ENCODE results near the gene TRIM29.

The TRIM29 gene

DNA sequence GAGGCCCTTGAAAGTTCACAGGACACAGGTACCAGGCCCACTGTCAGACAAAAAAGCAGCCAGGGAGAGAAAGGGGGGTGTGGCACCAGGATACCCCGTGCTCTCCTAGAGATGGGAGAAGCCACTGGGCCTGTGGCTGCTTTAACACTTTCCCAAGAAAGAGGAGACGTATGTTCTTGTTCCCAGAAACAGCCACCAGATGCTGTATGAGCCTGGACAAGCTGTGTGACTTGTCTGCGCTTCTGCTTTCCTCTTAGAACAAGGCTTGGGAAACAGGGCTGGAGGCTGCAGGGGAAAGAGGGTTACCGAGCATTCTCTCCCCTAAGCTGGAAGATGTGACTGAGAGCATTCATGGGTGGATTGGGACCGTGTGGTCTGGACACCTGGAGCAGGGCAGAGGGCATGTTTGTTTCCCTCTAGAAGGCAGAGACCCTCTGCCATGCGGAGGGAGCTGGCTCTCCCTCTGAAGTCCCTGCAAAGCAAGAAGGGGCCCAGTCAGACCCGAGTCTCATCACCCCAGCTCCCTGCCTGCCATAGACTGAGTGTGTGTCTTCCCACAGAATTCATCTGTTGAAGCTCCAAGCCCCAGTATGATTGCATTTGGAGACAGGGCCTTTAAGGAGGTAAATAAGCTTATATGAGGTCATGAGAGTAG is 74.1 kb downstream of the TRIM29 start:
- H3K27me3 Mint-ChIP-seq, result peaks cover 19% of the 10 kb centered on the region
- no peaks in the 10 kb centered on the region for H3K36me3 Mint-ChIP-seq (ENCODE audit: low read depth)
- ATAC-seq, result no peak
- H3K9me3 Mint-ChIP-seq, result no peaks in the 10 kb centered on the region
- H3K4me3 Mint-ChIP-seq, result no peak overlapping the region
- no peak for DNase-seq
- H3K4me1 Mint-ChIP-seq, result no peaks in the 10 kb centered on the region
- no peak overlapping the region for H3K27ac Mint-ChIP-seq

- Mint-ChIP-seq H3K36me3 (ENCODE audit: low read depth) (no peaks in the 10 kb centered on the region), H3K27ac (no peak overlapping the region), H3K4me1 (no peaks in the 10 kb centered on the region), H3K9me3 (no peaks in the 10 kb centered on the region), H3K27me3 (peaks cover 9% of the 10 kb centered on the region), H3K4me3 (no peak overlapping the region)
- ATAC-seq (no peak), DNase-seq (no peak)
Observed at GRCh38 chr11:120062561-120062930, 75.4 kb downstream of the TRIM29 start.

DNA sequence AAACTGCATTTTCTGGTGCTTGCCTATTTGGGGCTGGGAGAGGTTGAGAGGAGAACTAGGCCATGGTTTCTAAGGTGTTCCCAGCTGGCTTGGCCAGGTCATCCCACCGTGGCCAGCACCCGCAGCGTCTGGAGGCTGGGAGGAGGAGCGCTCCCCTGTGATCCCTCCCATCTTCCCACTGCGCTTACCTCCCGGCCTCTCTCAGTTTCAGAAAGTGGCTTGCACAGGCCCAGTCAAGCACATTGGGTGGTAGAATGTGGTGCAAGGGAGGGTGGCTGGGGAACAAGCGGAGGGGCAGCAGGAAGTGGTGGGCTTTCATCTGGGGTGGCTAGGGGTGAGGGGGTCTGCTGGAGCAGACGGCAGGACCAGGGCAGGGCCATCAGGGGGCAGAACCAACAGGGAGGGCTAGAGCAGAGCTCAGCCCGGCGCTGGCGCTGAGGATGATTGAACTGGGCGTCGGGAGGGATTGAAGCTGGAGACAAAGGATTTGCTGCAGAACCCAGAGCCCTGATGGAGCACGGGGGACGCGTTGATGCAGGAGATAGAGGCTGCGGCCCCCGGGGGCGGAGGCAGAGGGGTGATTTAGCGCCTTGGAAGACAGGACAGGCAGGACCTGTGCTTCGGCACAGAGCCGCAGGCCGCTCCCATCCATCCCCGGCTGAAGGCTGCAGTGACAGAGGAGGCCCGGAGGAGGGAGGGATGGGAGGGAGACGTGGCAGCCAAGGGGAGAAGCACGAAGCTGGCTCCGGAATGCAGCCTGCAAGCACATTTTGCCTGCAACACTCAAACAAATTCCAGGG is 76.0 kb downstream of the TRIM29 start:
- Mint-ChIP-seq H3K4me1 (no peaks in the 10 kb centered on the region), H3K9me3 (no peaks in the 10 kb centered on the region), H3K4me3 (no peak overlapping the region), H3K27ac (no peak overlapping the region), H3K36me3 (ENCODE audit: low read depth) (no peaks in the 10 kb centered on the region), H3K27me3 (peaks cover 11% of the 10 kb centered on the region)
- DNase-seq (no peak), ATAC-seq (no peak)
